Measurements from ENCODE around the gene MYH11.
"Not testable (repeated sequence)": the region's sequence is repeated elsewhere in the genome, so short reads cannot be mapped to it uniquely, and the experiment has no call there.

MYH11 gene

GRCh38 chr16:15660203-15660601 lies 196.6 kb downstream of the MYH11 start:
- DNase-seq = no peak

- DNase-seq = no peak
Measured at GRCh38 chr16:15658556-15658955, 198.3 kb downstream of the MYH11 start.

- no peak for DNase-seq
Measured at GRCh38 chr16:15658149-15658548, 198.7 kb downstream of the MYH11 start.

GRCh38 chr16:15655561-15655960 lies 201.3 kb downstream of the MYH11 start:
- not testable (repeated sequence) for DNase-seq

- DNase-seq = no peak
Measured at GRCh38 chr16:15654591-15654990, 202.2 kb downstream of the MYH11 start.

GRCh38 chr16:15653227-15653626 lies 203.6 kb downstream of the MYH11 start:
- DNase-seq = peak in 2 of 14 donors; percentile 5 to 20
